C4-2B (cell line): ENCODE data around the gene SUCO.

ENCODE experiments used
- ZFX ChIP-seq: fragments of 450-650 bp; IDR thresholded peaks from 2 replicates; pipeline ENCODE4 v1.6.1; 2017
- TF ChIP-seq, protein P1 (sequence below): fragments of 450-650 bp; conservative IDR thresholded peaks from 2 replicates; pipeline ENCODE4 v1.5.1; 2017; ENCODE audit warnings: mild to moderate bottlenecking

DNA sequence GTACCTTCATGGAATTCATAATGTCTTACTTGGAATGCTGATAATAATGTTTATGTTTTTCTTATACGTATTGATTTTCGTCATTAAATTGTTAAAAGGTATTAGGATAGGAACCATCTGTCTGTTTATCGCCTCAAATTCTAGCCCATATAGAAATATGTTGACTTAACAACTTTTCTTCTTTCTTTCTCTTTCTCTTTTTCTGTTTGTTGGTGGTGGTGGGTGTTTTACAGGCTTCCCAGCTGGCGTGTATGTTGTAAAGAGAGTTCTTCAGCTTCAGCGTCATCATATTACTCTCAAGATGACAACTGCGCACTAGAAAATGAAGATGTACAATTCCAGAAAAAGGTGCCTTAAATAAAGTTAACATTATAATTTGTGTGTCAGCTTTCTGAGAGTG is 18.3 kb downstream of the SUCO start:
- TF ChIP-seq, protein P1, sequence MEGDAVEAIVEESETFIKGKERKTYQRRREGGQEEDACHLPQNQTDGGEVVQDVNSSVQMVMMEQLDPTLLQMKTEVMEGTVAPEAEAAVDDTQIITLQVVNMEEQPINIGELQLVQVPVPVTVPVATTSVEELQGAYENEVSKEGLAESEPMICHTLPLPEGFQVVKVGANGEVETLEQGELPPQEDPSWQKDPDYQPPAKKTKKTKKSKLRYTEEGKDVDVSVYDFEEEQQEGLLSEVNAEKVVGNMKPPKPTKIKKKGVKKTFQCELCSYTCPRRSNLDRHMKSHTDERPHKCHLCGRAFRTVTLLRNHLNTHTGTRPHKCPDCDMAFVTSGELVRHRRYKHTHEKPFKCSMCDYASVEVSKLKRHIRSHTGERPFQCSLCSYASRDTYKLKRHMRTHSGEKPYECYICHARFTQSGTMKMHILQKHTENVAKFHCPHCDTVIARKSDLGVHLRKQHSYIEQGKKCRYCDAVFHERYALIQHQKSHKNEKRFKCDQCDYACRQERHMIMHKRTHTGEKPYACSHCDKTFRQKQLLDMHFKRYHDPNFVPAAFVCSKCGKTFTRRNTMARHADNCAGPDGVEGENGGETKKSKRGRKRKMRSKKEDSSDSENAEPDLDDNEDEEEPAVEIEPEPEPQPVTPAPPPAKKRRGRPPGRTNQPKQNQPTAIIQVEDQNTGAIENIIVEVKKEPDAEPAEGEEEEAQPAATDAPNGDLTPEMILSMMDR: no peak
- no peak for TF ChIP-seq ZFX
